GM12865 (cell line): Measurements from ENCODE around the gene CDK4.
A peak's percentile ranks its signal among the peaks of the same experiment; 100 is the strongest.

ENCODE experiments used
- DNase-seq: peaks from one replicate; pipeline ENCODE4 v3.0.0; 2010; ENCODE audit warnings: low read depth
- H3K4me3 ChIP-seq: 2 replicates; pipeline ENCODE4 v1.5.1; 2011; ENCODE audit warnings: mild to moderate bottlenecking, low read depth, low read length, control low read depth
- TF ChIP-seq, protein P1 (sequence below): IDR thresholded peaks from 2 replicates; pipeline ENCODE4 v1.5.1; 2011; ENCODE audit warnings: low read length, control low read depth, low read depth, inconsistent platforms; ENCODE audit not compliant: insufficient read depth; ENCODE audit errors: missing control alignments

CDK4 gene

DNA sequence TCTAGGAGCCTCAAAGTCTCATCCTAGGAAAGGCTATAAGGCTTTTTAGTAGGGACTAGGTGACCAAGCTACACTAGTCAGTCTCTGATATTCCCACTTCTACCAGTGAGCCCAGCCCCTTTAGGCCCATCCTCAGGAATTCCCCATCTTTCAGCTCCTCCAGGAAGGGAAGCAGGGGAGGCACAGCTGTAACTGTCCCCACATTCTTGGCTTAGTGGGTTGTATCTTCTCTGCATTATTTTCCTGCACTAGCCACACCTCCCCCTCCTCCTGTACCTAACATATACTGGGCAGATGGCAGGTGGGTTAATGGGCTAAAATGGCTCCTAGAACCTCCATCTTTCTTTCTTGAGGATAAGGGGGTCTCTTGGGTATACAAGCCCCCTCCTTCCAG, 15.2 kb upstream of the CDK4 start:
- TF ChIP-seq, protein P1, sequence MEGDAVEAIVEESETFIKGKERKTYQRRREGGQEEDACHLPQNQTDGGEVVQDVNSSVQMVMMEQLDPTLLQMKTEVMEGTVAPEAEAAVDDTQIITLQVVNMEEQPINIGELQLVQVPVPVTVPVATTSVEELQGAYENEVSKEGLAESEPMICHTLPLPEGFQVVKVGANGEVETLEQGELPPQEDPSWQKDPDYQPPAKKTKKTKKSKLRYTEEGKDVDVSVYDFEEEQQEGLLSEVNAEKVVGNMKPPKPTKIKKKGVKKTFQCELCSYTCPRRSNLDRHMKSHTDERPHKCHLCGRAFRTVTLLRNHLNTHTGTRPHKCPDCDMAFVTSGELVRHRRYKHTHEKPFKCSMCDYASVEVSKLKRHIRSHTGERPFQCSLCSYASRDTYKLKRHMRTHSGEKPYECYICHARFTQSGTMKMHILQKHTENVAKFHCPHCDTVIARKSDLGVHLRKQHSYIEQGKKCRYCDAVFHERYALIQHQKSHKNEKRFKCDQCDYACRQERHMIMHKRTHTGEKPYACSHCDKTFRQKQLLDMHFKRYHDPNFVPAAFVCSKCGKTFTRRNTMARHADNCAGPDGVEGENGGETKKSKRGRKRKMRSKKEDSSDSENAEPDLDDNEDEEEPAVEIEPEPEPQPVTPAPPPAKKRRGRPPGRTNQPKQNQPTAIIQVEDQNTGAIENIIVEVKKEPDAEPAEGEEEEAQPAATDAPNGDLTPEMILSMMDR: no peak
- DNase-seq: no peak
- H3K4me3 ChIP-seq: no peak overlapping the region

DNA sequence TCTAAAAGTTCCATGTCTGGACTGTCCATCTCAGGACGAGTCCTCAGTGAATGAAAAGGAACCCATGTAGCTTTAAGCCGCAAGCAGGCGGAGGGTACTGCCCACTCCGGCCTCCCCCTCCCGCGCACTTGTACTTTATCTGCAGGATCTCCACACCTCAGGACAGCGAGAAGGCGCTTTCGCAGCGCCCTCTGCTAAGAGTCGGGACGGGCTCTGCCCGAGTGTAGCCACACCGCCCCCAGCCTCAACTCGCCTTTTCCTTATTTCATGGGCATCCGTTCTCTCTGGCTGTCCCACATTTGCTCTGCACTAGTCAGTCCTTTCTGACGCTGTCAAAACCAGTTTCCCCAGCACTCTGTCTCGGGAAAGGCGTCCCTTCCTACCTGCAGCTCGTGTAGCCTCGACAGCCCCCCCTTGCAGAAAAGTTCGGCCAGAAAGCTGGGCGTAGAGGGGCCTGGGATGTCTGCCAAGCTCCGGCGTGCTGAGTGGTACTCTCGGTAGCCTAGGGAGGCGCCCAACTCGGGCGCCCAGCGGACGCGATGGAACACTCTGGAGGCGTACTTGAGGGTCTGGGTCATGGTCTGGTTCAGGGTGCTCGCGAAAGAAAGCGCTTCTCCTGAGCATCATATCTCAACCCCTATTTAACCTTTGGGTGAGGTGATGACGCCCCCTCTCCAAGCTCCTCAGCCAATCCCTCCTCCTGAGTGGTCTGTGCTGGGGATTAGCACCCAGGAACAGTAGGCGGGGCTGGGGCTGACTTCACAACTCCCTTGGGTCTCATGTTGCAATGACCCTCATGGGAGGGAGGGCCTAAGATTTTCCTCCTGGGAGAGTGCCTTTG, 14.6 kb upstream of the CDK4 start, which contains the start of gene CYP27B1:
TSS of gene CYP27B1 (minus strand) at position 615 of the 841 bp plus-strand sequence. CDS start at position 578, 37 bp downstream.
- TF ChIP-seq, protein P1: no peak
- H3K4me3 ChIP-seq: no peak within 1 kb of the TSS; the same call in 1 of the 2 replicates
- no peak for DNase-seq

DNA sequence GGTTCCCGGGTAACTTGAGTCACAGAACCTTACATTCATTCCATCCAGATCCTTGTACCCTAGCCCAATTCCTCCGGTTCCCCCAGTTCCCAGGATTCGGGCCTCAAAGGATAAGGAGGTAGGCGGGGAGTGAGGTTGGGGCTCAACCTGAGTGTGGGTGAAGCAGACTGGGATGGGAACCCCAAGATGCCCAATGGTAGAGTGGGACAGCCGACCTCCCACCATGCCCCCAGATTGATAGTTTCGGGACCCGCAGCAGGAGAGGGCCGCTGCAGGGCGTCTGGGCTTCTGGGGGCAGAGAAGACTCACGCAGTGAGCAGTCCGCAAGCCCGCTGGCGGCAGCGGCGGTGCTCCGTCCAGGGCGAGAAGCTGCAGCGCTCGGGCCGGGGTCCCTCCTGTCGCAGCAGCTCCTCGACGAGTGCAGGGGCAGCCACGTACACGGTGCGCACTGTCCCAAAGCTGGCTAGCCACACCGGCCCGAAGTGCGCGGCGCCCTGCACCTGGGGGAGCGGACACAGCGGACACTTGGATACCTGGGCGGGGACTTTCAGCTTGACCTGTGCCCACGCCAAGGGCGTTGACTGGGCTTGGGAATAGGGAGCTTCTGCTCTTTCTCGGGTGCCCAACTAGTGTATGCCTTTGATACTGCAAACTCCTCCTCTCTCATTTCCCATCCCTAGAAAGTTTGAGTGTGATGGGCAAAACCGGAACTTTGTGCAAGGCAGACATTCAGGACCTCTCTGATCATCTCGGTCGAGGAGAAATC, 13.8 kb upstream of the CDK4 start:
- DNase-seq: no peak
- TF ChIP-seq, protein P1: no peak
- peak overlapping the region; percentile 63 for H3K4me3 ChIP-seq

DNA sequence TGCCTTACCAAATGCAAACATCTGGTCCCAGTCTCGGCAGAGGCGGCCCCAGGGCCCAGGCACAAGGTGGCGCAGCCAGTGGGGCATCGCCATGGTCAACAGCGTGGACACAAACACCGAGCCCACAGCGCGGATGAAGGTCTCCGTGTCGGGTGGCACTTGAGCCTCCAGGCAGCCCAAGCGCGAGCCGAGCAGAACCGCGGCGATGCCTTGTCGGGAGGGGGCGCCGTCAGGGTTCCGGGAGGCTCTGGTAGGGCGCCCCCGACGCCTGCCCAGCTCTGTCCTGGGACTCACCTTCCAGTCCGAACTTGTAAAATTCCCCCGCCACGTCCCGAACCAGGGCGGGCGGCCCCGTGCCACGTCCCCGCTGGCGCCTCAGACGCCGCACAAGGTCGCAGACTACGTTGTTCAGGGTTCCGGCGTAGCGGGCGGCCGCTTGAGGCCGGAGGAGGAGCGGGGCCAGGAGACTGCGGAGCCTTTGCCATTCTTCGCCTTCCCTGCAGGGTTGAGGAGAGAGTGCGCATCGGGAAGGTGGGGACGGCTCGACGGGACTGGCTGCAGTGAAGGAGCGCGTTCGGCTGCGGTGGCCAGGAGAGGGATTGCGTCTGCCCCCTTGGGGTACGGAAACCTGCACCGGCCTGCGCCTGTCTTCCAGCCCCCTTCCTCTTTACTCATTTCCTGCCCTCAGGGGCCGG, 13.0 kb upstream of the CDK4 start:
- TF ChIP-seq, protein P1: peak; percentile 48
- H3K4me3 ChIP-seq: peak overlapping the region; percentile 63
- peak; percentile 61 for DNase-seq

DNA sequence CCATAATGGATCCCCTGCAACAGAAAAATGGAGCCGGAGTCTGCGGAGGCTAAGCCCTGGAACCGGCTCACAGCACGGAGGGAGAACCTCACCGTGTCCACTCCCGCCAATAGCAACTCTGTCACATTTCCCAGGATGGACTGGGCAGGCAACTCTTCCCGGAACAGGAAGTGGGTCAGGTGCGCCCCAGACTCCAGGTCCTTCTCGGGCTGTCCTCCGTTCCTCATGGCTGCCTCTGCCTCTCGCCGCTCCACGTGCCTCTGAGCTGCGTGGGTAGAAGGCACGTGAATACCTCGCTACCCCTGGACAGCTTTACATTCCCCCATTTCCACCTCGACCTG, 12.5 kb upstream of the CDK4 start:
- no peak for DNase-seq
- peak overlapping the region; percentile 63 for H3K4me3 ChIP-seq
- TF ChIP-seq, protein P1: no peak

DNA sequence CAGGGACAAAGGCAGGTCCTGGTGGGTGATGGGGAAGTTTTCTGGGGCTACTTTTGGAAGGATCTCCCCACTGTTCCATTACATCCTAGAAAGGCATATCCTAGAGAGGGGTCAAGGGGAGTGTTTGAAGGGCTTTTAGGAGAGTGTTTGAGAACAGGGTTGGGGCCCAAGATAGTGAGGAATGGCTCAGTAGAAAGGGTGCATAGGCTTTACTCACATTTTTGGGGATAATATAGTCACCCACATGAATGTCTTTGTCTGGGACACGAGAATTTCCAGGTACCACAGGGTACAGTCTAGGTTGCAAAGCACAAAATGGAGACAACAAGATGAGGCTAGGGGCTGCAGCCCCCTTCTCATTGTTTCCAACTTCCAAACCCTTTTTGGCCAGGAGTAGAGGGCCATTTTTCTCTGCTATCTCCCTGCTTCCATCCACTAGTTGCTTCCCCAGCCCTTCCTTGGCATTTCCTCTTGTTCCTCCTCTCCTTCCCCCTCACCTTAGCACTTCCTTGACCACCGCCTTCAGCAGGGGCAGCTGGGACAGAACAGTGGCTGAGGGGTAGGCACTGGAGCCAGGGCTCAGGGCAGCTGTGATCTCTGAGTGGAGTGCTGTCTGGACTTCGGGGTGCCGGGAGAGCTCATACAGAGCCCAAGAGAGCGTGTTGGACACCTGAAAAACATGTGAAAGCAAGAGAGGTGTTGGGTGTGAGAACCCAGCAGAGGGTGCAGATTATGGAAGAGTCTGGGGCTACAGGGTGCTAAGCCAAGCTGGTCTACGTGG, 12.0 kb upstream of the CDK4 start:
- H3K4me3 ChIP-seq: no peak overlapping the region
- no peak for DNase-seq
- TF ChIP-seq, protein P1: no peak
